Stomach (tissue), 9 donors: ENCODE data around the gene GLDC. TPM values are rescaled to one million over a fixed set of nuclear protein-coding genes. Genes with fewer than 3 reads are reported as not detected.

Experiments used
- DNase-seq, 2 donors: peaks; one replicate each; pipeline versions ENCODE4 v3.0.0 to v3.0.0-alpha.2; 2013 to 2019
- H3K27ac ChIP-seq, 5 donors: fragments of 200-600 bp in 4 of 5; sonication (generic) in 4 of 5; one replicate each; pipeline ENCODE4 v1.5.1; 2013 to 2019; ENCODE audit warnings: mild to moderate bottlenecking in 1 of 5, moderate library complexity in 1 of 5
- H3K27me3 ChIP-seq, 3 donors: fragments of 200-600 bp; sonication (generic); one replicate each; pipeline ENCODE4 v1.5.1; 2017 to 2019; ENCODE audit warnings: mixed run types in 1 of 3
- H3K36me3 ChIP-seq, 4 donors: fragments of 200-600 bp; sonication (generic); 1 replicate in 3 of 4; 2 replicates in 1 of 4; pipeline ENCODE4 v1.5.1; 2016 to 2019
- H3K4me1 ChIP-seq, 4 donors: fragments of 200-600 bp; sonication (generic); one replicate each; pipeline ENCODE4 v1.5.1; 2016 to 2019
- H3K4me3 ChIP-seq, 4 donors: fragments of 200-600 bp; sonication (generic) in 3 of 4; one replicate each; pipeline ENCODE4 v1.5.1; 2016 to 2019; ENCODE audit warnings: mild to moderate bottlenecking in 1 of 4
- H3K9me3 ChIP-seq, 4 donors: fragments of 200-600 bp; sonication (generic); one replicate each; pipeline ENCODE4 v1.5.1; 2016 to 2019
- EP300 ChIP-seq: sonication (generic); formaldehyde crosslinking; IDR thresholded peaks from one replicate; pipeline ENCODE4 v1.6.1; 2017; ENCODE audit warnings: antibody characterized with exemption
- POLR2A ChIP-seq, 4 donors: fragments of 450-650 bp; IDR thresholded peaks; one replicate each; pipeline ENCODE4 v1.6.1; 2016; ENCODE audit warnings: antibody characterized with exemption in 4 of 4, control low read depth in 2 of 4, mild to moderate bottlenecking in 1 of 4, moderate library complexity in 1 of 4
- POLR2AphosphoS5 ChIP-seq, 3 donors: sonication (generic); formaldehyde crosslinking; IDR thresholded peaks; one replicate each; pipeline ENCODE4 v1.6.1; 2016; ENCODE audit warnings: antibody characterized with exemption in 3 of 3
- WGBS, 5 donors: extraction: QIAGEN DNeasy Blood & Tissue Kit in 3 of 5; methylation state at CpG; one replicate each; pipeline versions ENCODE4 v1.1.5 to v1.1.7; 2013 to 2018; 5-methylcytosine and 5-hydroxymethylcytosine counted together
- intact Hi-C: fragments of 100-400 bp; cut with DNase I; formaldehyde crosslinking; loops from one replicate; pipeline ENCODE4 v1.15.1; 2023; ENCODE audit warnings: low total_unique reads
- polyA plus RNA-seq, 3 donors: library from polyadenylated mRNA; stranded (reverse); fragments of 200-250 nt; gene quantifications; one replicate each; pipeline ENCODE4 v1.2.3, GENCODE V29; 2013
- total RNA-seq, 5 donors: library from RNA; depleted of rRNA; stranded (reverse); fragments of >200 nt; gene quantifications; one replicate each; pipeline versions ENCODE4 v1.1.0 to v1.2.3, GENCODE V29; 2014 to 2016
- TF ChIP-seq, protein P1 (sequence below), 7 experiments: fragments of 450-650 bp in 4 of 7; fragments of 200-600 bp in 3 of 7; sonication (generic) in 3 of 7; IDR thresholded peaks; one replicate each; pipeline ENCODE4 v1.5.1; 2016 to 2019; ENCODE audit warnings: antibody characterized with exemption in 7 of 7, control low read depth in 2 of 7, mild to moderate bottlenecking in 1 of 7
- donor health status: healthy with polysubstance abuse.
- donor health status: Bipolar disorder and iron deficiency.
- donor health status: healthy.

The GLDC gene
- total and polyA plus RNA-seq, 8 donors, result 0.31 to 3.7 (median 1.3) TPM; not detected in 4

DNA sequence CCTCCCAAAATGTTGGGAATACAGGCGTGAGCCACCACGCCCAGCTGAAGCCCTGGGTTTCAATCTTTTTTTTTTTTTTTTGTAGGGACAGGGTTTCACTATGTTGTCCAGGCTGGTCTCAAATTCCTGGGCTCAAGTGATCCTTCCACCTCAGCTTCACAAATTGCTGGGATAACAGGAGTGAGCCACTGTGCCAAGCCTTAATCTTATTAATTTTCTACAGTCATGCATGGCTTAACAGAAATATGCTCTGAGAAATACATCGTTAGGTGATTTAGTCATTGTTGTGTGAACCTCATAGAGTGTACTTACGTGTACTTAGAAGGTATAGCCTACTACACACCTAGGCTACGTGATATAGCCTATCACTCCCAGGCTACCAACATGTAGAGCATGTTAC, 31.0 kb downstream of the GLDC start:
- TF ChIP-seq EP300, result no peak
- no peak for TF ChIP-seq POLR2AphosphoS5 (IDR thresholded peaks at IDR 0.05)
- no peak for TF ChIP-seq POLR2A (IDR thresholded peaks at IDR 0.05)
- TF ChIP-seq, protein P1, sequence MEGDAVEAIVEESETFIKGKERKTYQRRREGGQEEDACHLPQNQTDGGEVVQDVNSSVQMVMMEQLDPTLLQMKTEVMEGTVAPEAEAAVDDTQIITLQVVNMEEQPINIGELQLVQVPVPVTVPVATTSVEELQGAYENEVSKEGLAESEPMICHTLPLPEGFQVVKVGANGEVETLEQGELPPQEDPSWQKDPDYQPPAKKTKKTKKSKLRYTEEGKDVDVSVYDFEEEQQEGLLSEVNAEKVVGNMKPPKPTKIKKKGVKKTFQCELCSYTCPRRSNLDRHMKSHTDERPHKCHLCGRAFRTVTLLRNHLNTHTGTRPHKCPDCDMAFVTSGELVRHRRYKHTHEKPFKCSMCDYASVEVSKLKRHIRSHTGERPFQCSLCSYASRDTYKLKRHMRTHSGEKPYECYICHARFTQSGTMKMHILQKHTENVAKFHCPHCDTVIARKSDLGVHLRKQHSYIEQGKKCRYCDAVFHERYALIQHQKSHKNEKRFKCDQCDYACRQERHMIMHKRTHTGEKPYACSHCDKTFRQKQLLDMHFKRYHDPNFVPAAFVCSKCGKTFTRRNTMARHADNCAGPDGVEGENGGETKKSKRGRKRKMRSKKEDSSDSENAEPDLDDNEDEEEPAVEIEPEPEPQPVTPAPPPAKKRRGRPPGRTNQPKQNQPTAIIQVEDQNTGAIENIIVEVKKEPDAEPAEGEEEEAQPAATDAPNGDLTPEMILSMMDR (IDR thresholded peaks at IDR 0.05), result no peak
- intact Hi-C loops, result no loop called here
- H3K4me3 ChIP-seq, result no peak overlapping the region
- H3K9me3 ChIP-seq, result no peaks in the 10 kb centered on the region
- 85 to 95% (median 91%) methylated on average over 5 of the region's 5 CpGs for WGBS, 5 donors
- DNase-seq, result no peak
- H3K4me1 ChIP-seq, result no peaks in the 10 kb centered on the region
- no peak overlapping the region for H3K27ac ChIP-seq
- no peaks in the 10 kb centered on the region for H3K36me3 ChIP-seq
- H3K27me3 ChIP-seq, result no peaks in the 10 kb centered on the region

DNA sequence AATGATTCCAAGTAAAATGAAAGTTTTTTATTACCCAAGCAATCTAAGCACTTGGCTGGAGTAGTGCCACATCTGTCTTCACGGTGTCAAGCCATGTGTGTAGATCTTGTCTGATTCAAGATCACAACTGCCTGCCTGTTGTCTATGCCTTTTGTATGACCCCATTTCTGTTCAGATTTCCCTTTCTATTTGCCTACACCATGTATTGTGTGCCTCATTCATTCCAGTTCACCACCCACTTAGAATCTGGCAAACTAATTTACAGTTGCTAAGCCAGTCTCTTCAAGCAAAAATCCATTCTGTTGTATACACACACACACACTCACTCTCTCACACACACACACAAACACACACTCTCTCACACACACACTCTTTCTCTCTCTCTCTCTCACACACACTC, 33.7 kb downstream of the GLDC start:
- DNase-seq, result no peak
- intact Hi-C loops, result no loop called here
- Histone ChIP-seq H3K27me3 (no peaks in the 10 kb centered on the region), H3K4me3 (no peak overlapping the region), H3K4me1 (no peaks in the 10 kb centered on the region), H3K27ac (no peak overlapping the region), H3K36me3 (no peaks in the 10 kb centered on the region), H3K9me3 (no peaks in the 10 kb centered on the region)
- TF ChIP-seq EP300, result no peak
- no peak for TF ChIP-seq POLR2A (IDR thresholded peaks at IDR 0.05)
- no peak for TF ChIP-seq POLR2AphosphoS5 (IDR thresholded peaks at IDR 0.05)
- TF ChIP-seq, protein P1 (IDR thresholded peaks at IDR 0.05), result no peak
- 47 to 62% (median 53%) methylated on average over 1 of the region's 1 CpG for WGBS, 5 donors

DNA sequence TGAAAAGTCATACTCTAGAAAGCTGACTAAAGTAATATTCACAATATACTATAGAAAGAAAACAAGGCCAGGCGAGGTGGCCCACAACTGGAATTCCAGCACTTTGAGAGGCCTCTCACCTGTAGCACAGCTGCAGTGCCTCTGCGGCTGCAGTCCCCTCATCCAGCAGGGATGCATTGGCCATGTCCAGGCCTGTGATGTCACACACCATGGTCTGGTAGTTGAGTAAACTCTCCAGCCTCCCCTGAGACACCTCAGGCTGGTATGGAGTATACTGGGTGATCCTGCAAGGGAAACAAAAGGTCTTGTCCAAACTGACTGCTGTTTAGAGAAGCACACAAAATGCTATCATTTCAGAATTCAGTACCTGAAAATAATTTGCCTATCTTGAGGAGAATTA, 35.5 kb downstream of the GLDC start:
- Histone ChIP-seq H3K36me3 (no peaks in the 10 kb centered on the region), H3K4me3 (no peak overlapping the region), H3K27me3 (no peaks in the 10 kb centered on the region), H3K9me3 (no peaks in the 10 kb centered on the region), H3K27ac (no peak overlapping the region), H3K4me1 (no peaks in the 10 kb centered on the region)
- intact Hi-C loops, result no loop called here
- no peak for DNase-seq
- WGBS, 5 donors, result 93 to 100% (median 96%) methylated on average over 2 of the region's 2 CpGs
- TF ChIP-seq POLR2AphosphoS5 (IDR thresholded peaks at IDR 0.05), result no peak
- no peak for TF ChIP-seq POLR2A (IDR thresholded peaks at IDR 0.05)
- no peak for TF ChIP-seq EP300
- TF ChIP-seq, protein P1 (IDR thresholded peaks at IDR 0.05), result no peak

DNA sequence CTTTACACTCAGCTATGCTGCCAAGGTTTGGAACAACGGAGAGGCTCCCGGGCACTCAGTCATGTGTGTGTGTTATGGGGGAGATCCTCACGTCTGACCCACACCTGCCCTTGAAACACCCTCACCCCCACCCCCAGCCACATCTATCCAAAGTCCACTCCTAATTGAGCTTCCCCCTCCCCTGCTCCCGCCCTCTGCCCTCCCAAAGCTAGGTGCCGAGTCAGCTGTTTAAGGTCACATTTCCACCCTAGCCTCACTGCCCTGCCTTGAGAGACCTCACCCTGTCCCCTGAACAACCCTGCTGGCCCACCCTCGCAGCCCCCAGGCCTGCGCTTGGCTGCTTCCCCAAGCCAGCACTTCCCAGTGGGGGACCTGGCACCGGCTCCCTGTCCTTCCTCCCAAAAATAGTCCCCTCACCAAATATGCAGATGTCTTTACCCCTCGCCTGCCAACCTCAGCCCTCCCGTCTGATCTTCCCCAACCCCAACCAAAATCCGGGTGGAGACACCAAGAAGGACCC, 36.0 kb downstream of the GLDC start:
- Histone ChIP-seq H3K27ac (no peak overlapping the region), H3K4me1 (no peaks in the 10 kb centered on the region), H3K36me3 (no peaks in the 10 kb centered on the region), H3K4me3 (no peak overlapping the region), H3K27me3 (no peaks in the 10 kb centered on the region), H3K9me3 (no peaks in the 10 kb centered on the region)
- intact Hi-C loops, result no loop called here
- TF ChIP-seq POLR2AphosphoS5 (IDR thresholded peaks at IDR 0.05) (no peak), POLR2A (IDR thresholded peaks at IDR 0.05) (no peak), EP300 (no peak)
- TF ChIP-seq, protein P1 (IDR thresholded peaks at IDR 0.05), result no peak
- WGBS, 5 donors, result 90 to 97% (median 92%) methylated on average over 11 of the region's 11 CpGs
- DNase-seq, result no peak
